Fibroblast of the aortic adventitia (primary cell): Measurements from ENCODE around the gene VARS1. TPM values are rescaled to one million over a fixed set of nuclear protein-coding genes. Genes with fewer than 3 reads are reported as not detected.
"Not testable (repeated sequence)": the region's sequence is repeated elsewhere in the genome, so short reads cannot be mapped to it uniquely, and the experiment has no call there.

Source experiments
- DNase-seq: peaks from one replicate; pipeline ENCODE4 v3.0.0-alpha.2; 2010; ENCODE audit warnings: low read depth
- H3K4me3 ChIP-seq: 2 replicates; pipeline ENCODE4 v1.5.1; 2011; ENCODE audit warnings: low read depth, mild to moderate bottlenecking, control low read depth, low read length, moderate library complexity
- CTCF ChIP-seq: IDR thresholded peaks from 2 replicates; pipeline ENCODE4 v1.5.1; 2011; ENCODE audit warnings: mild to moderate bottlenecking, low read length, control low read depth, inconsistent platforms; ENCODE audit not compliant: insufficient read depth
- total RNA-seq: library from RNA; depleted of rRNA; stranded (reverse); fragments of >200 nt; gene quantifications from 2 replicates; pipeline ENCODE4 v1.2.3, GENCODE V29; 2012; ENCODE audit warnings: low replicate concordance

VARS1 gene
- 19.6 and 68.8 TPM in 2 replicates for total RNA-seq

DNA sequence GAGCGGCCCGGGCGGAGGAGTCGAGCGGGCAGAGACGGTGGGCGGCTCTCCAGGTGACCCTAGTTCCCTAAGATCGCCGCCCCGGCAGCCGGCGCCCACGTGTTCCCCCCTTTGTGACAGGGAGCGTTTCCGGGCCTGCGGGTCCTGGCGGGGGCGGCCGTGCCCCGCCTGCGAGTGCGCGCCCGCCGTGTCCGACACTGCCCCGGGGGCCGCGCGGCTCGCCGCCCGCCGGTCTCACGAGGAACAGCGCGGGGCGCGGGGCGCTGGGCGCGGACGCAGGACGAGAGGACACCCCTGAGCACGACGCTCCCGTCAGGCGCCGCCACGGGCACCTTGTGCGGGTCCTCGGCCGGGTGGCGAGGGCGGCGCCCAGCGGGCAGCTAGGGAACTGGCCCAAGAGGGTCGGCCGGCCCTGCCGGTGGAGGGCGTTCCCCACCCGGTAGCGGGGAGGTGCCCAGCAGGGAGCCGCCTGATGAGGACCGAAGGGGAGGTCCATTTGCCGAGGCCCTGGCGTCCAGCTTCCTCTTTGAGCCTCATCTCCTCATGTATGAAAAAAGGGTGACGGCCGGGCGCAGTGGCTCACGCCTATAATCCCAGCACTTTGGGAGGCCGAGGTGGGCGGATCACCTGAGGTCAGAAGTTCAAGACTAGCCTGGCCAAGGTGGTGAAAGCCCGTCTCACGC lies at the start of gene VARS1:
VARS1 (minus strand) TSS at position 137 of the 683 bp plus-strand sequence. CDS start 535 bp downstream, outside the sequence.
- TF ChIP-seq CTCF: peak; percentile 68
- peak; percentile 87 for DNase-seq
- peak within 1 kb of the TSS; percentile 94 for H3K4me3 ChIP-seq

- H3K4me3 ChIP-seq: no peak overlapping the region
- DNase-seq: no peak
- TF ChIP-seq CTCF: no peak
Observed at GRCh38 chr6:31844507-31844906, 49.0 kb upstream of the VARS1 start.

GRCh38 chr6:31842053-31842452 lies 46.5 kb upstream of the VARS1 start:
- no peak overlapping the region for H3K4me3 ChIP-seq
- no peak for DNase-seq
- TF ChIP-seq CTCF: no peak

DNA sequence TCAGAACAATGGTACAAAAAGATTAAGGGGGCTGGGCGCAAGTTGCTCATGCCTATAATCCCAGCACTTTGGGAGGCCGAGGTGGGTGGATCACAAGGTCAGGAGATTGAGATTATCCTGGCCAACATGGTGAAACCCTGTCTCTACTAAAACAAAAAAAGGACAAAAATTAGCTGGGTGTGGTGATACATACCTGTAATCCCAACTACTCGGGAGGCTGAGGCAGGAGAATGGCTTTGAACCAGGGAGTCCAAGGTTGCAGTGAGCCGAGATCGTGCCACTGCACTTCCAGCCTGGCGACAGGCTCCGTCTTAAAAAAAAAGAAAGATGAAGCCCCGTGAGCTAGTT lies 44.2 kb upstream of the VARS1 start:
- not testable (repeated sequence) for DNase-seq, H3K4me3 ChIP-seq

DNA sequence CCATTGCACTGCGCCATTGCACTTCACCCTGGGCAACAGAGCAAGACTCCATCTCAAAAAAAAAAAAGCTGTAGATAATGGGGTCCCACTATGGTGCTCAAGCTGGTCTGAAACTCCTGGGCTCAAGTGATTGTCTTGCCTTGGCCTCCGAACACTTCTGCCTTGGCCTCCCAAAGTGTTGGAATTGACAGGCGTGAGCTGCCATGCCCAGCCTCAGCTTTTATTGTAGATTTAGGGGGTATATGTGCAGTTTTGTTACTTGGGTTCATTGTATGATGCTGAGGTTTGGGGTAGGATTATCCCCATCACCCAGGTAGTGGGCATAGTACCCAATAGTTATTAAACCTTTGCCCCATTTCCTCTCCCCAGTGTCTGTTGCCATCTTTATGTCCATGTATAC lies 43.4 kb upstream of the VARS1 start:
- H3K4me3 ChIP-seq: peak overlapping the region; percentile 13
- DNase-seq: no peak
- TF ChIP-seq CTCF: no peak

DNA sequence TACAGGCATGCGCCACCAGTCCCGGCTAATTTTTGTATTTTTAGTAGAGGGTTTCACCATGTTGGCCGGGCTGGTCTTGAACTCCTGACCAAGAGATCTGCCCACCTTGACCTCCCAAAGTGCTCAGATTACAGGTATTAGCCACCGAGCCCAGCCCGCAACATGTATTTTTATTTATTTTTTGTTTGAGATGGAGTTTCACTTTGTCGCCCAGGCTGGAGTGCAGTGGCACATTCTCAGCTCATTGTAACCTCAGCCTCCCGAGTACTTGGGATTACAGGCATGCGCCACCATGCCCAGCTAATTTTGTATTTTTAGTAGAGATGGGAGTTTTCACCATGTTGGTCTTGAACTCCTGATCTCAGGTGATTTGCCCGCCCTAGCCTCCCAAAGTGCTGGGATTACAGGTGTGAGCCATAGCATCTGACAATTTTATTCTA lies 42.6 kb upstream of the VARS1 start:
- H3K4me3 ChIP-seq: peak overlapping the region; percentile 96
- DNase-seq: not testable (repeated sequence)

GRCh38 chr6:31837369-31838113 lies 42.0 kb upstream of the VARS1 start:
- no peak for DNase-seq
- TF ChIP-seq CTCF: no peak
- H3K4me3 ChIP-seq: peak overlapping the region; percentile 96
